Ishikawa (cell line): ENCODE results near the gene BMPR1B.

Experiments used
- CEBPB ChIP-seq: IDR thresholded peaks from 2 replicates; pipeline ENCODE4 v1.6.1; 2012
- CREB1 ChIP-seq: IDR thresholded peaks from 2 replicates; pipeline ENCODE4 v1.6.1; 2012; ENCODE audit warnings: low read depth
- EGR1 ChIP-seq: IDR thresholded peaks from 2 replicates; pipeline ENCODE4 v1.6.1; 2012
- EP300 ChIP-seq: IDR thresholded peaks from 2 replicates; pipeline ENCODE4 v1.6.1; 2012; ENCODE audit warnings: borderline replicate concordance
- FOXM1 ChIP-seq: IDR thresholded peaks from 2 replicates; pipeline ENCODE4 v1.6.1; 2012; ENCODE audit warnings: low read depth, borderline replicate concordance
- NFIC ChIP-seq: IDR thresholded peaks from 2 replicates; pipeline ENCODE4 v1.6.1; 2012
- RAD21 ChIP-seq: IDR thresholded peaks from 2 replicates; pipeline ENCODE4 v1.6.1; 2012; ENCODE audit warnings: low read depth
- REST ChIP-seq: IDR thresholded peaks from 2 replicates; pipeline ENCODE4 v1.6.1; 2012; ENCODE audit warnings: low read depth, mild to moderate bottlenecking
- TAF1 ChIP-seq: IDR thresholded peaks from 2 replicates; pipeline ENCODE4 v1.6.1; 2012; ENCODE audit warnings: low read depth, mild to moderate bottlenecking
- TCF12 ChIP-seq: IDR thresholded peaks from 2 replicates; pipeline ENCODE4 v1.6.1; 2012; ENCODE audit warnings: low read depth
- TEAD4 ChIP-seq: IDR thresholded peaks from 2 replicates; pipeline ENCODE4 v1.6.1; 2012
- YY1 ChIP-seq: IDR thresholded peaks from 2 replicates; pipeline ENCODE4 v1.6.1; 2012; ENCODE audit warnings: low read depth
- ZBTB7A ChIP-seq: IDR thresholded peaks from 2 replicates; pipeline ENCODE4 v1.6.1; 2012; ENCODE audit warnings: low read depth
- TF ChIP-seq, protein P1 (sequence below): IDR thresholded peaks from 2 replicates; pipeline ENCODE4 v1.6.1; 2012
- TF ChIP-seq, protein P2 (sequence below): IDR thresholded peaks from 2 replicates; pipeline ENCODE4 v1.6.1; 2012

Gene BMPR1B

GRCh38 chr4:95061220-95061619, 303.5 kb downstream of the BMPR1B start:
- TF ChIP-seq, protein P1, sequence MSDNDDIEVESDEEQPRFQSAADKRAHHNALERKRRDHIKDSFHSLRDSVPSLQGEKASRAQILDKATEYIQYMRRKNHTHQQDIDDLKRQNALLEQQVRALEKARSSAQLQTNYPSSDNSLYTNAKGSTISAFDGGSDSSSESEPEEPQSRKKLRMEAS: no peak
- TF ChIP-seq ZBTB7A: no peak
- no peak for TF ChIP-seq RAD21

GRCh38 chr4:95066050-95066449, 308.3 kb downstream of the BMPR1B start:
- TF ChIP-seq RAD21 (no peak), EGR1 (no peak), NFIC (no peak), FOXM1 (no peak), CREB1 (no peak), ZBTB7A (no peak), TCF12 (no peak), TEAD4 (no peak), TAF1 (no peak), CEBPB (no peak)
- TF ChIP-seq, protein P1: no peak
- TF ChIP-seq, protein P2, sequence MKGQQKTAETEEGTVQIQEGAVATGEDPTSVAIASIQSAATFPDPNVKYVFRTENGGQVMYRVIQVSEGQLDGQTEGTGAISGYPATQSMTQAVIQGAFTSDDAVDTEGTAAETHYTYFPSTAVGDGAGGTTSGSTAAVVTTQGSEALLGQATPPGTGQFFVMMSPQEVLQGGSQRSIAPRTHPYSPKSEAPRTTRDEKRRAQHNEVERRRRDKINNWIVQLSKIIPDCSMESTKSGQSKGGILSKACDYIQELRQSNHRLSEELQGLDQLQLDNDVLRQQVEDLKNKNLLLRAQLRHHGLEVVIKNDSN: no peak

DNA sequence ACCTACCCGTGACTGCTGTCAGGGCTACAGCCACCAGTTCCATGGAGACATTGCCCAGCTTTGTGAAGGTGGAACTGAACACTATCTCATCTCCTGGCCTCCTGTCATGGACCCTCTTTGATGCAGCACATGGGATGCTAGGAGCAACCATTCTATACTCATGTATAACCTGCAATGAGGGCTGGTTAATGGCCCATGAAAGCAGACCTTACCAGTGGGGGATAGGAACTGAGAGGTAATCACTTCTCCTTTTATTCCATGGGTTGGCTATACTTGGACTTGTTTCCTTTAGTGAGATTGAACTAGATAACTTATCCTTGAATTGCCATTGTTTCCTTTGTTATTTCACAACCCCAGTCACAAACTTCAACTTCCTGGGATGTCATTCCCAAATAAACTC, 310.6 kb downstream of the BMPR1B start:
- TF ChIP-seq EGR1 (no peak), YY1 (no peak), FOXM1 (no peak), NFIC (no peak), CREB1 (no peak), EP300 (no peak), TCF12 (no peak), RAD21 (no peak), CEBPB (no peak), REST (no peak), TEAD4 (no peak), ZBTB7A (no peak), TAF1 (no peak)
- TF ChIP-seq, protein P1: no peak
- TF ChIP-seq, protein P2: no peak

DNA sequence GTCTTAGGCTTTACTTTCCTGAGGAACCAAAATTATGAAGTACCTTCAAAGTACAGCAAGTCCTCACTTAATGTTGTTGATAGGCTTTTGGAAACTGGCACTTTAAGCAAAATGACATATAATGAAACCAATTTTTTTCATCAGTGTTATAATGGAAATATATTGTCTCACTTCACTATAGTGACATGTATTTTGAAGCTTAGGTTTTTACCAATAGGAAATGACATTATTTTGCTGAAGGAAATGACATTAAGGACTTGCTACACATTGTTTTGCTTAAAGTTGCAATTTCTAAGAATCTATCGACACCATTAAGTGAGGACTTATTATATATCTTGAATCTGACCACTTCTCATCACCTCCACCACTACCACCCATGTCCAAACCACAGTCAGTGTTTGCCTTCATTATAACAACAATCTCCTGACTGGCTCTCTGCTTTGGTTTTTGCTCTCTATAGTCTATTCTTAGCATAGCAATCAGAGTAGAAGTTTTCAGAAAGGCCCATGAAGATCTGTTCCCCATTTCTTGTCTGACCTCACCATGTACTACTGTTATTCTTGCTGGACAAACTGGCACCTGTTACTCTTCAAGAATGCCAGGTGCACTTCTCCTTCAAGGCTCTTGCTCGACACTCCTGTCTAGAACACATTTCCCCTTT, 311.2 kb downstream of the BMPR1B start:
- TF ChIP-seq FOXM1: no peak
- no peak for TF ChIP-seq YY1
- no peak for TF ChIP-seq NFIC

GRCh38 chr4:95071851-95072250, 314.1 kb downstream of the BMPR1B start:
- TF ChIP-seq TEAD4: no peak
- no peak for TF ChIP-seq YY1
- no peak for TF ChIP-seq FOXM1
- TF ChIP-seq CREB1: no peak
- no peak for TF ChIP-seq ZBTB7A
- no peak for TF ChIP-seq EGR1
- no peak for TF ChIP-seq NFIC
- no peak for TF ChIP-seq EP300
- TF ChIP-seq, protein P2: no peak
- TF ChIP-seq TAF1: no peak
- TF ChIP-seq CEBPB: no peak
- TF ChIP-seq, protein P1: no peak
- no peak for TF ChIP-seq REST
- TF ChIP-seq RAD21: no peak

DNA sequence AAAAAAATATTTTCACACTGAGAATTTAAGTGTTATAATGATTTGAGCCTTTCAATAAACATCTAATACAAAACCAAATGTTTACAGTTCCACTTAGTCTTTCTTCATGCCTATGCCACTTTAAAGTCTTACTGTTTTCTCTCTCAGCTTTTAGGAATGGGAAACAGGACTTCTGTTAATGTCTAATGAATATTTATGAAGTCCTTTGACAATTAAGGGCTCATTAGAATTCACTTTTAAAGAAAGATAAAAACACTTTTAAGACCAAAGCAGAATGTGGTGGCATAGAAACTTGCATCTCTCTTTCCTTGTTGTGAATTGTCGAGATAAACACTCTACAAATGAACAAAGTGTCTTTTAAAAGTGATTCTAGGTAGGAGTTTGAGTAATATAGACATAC, 315.9 kb downstream of the BMPR1B start:
- TF ChIP-seq EP300 (no peak), EGR1 (no peak), NFIC (no peak), CREB1 (no peak), CEBPB (no peak), REST (no peak), TAF1 (no peak), FOXM1 (no peak), TCF12 (no peak), RAD21 (no peak), YY1 (no peak), TEAD4 (no peak), ZBTB7A (no peak)
- TF ChIP-seq, protein P1: no peak
- TF ChIP-seq, protein P2: no peak
